ENCODE results near the gene GAK. TPM values are rescaled to one million over a fixed set of nuclear protein-coding genes. Genes with fewer than 3 reads are reported as not detected.
A peak's percentile ranks its signal among the peaks of the same experiment; 100 is the strongest.

GAK gene
- total and polyA plus RNA-seq, 2 of the 13 experiments (the other 11 are each of a cell fraction or from before 2014, with no cell fraction given), result 17.5 to 44.3 TPM

GRCh38 chr4:815464-816146 is 116.5 kb downstream of the GAK start (continued):
- peak; percentile 63 for TF ChIP-seq ELF3 (CRISPR knock-in tag; IDR thresholded peaks at IDR 0.05)
- TF ChIP-seq ELF4 (CRISPR knock-in tag; IDR thresholded peaks at IDR 0.05; ENCODE audit: borderline replicate concordance), result 0 out of 2 replicates have a peak, but pooled peaks have one; percentile 22
- no peak for TF ChIP-seq ZIK1 (CRISPR knock-in tag; IDR thresholded peaks at IDR 0.05; ENCODE audit: borderline replicate concordance, low read depth)
- no peak for TF ChIP-seq HNRNPK (IDR thresholded peaks at IDR 0.05; ENCODE audit: low read depth, low read length, poor library complexity, severe bottlenecking)
- no peak for TF ChIP-seq ZFP41 (CRISPR knock-in tag; IDR thresholded peaks at IDR 0.05; ENCODE audit: borderline replicate concordance)
- TF ChIP-seq NR1H2 (CRISPR knock-in tag; IDR thresholded peaks at IDR 0.05; ENCODE audit: borderline replicate concordance, low read depth), result no peak
- peak; percentile 28; the same call in 1 of the 2 replicates for TF ChIP-seq ZNF792 (CRISPR knock-in tag; IDR thresholded peaks at IDR 0.05)
- no peak for TF ChIP-seq ATRX (CRISPR knock-in tag; IDR thresholded peaks at IDR 0.05; ENCODE audit: borderline replicate concordance)
- TF ChIP-seq BCLAF1 (IDR thresholded peaks at IDR 0.05), result no peak
- no peak for TF ChIP-seq RNF2 (conservative IDR thresholded peaks at IDR 0.05; ENCODE audit: low read depth)
- TF ChIP-seq ZNF83 (CRISPR knock-in tag; IDR thresholded peaks at IDR 0.05; ENCODE audit: borderline replicate concordance), result no peak
- 0 out of 2 replicates have a peak, but pooled peaks have one; percentile 43 for TF ChIP-seq TOE1 (CRISPR knock-in tag; IDR thresholded peaks at IDR 0.05)
- TF ChIP-seq E2F2 (CRISPR knock-in tag; IDR thresholded peaks at IDR 0.05; ENCODE audit: borderline replicate concordance), result no peak
- TF ChIP-seq FOXA1 (IDR thresholded peaks at IDR 0.05), result no peak
- TF ChIP-seq FOXA1 (CRISPR knock-in tag; IDR thresholded peaks at IDR 0.05), result peak; percentile 80
- no peak for TF ChIP-seq MAFG (CRISPR knock-in tag; IDR thresholded peaks at IDR 0.05)
- no peak for TF ChIP-seq CBX5 (CRISPR knock-in tag; IDR thresholded peaks at IDR 0.05; ENCODE audit: borderline replicate concordance)
- 0 out of 2 replicates have a peak, but pooled peaks have one; percentile 20 for TF ChIP-seq KMT2B (CRISPR knock-in tag; IDR thresholded peaks at IDR 0.05)
- TF ChIP-seq MYPOP (CRISPR knock-in tag; IDR thresholded peaks at IDR 0.05), result no peak; the same call in 1 of the 2 replicates
- peak; percentile 73; the same call in 1 of the 2 replicates for TF ChIP-seq HOXD1 (CRISPR knock-in tag; IDR thresholded peaks at IDR 0.05)
- peak; percentile 39; the same call in 1 of the 2 replicates for TF ChIP-seq RXRA (CRISPR knock-in tag; IDR thresholded peaks at IDR 0.05)
- no peak for TF ChIP-seq KAT2B (IDR thresholded peaks at IDR 0.05; ENCODE audit: borderline replicate concordance, low read depth, low read length)
- TF ChIP-seq SP1 (IDR thresholded peaks at IDR 0.05), result no peak
- no peak for TF ChIP-seq SP1 (CRISPR knock-in tag; IDR thresholded peaks at IDR 0.05)
- no peak; a peak in 2 of 4 replicates for TF ChIP-seq NR2F1 (CRISPR knock-in tag; IDR thresholded peaks at IDR 0.05)
- no peak for TF ChIP-seq ZMYM2 (CRISPR knock-in tag; IDR thresholded peaks at IDR 0.05)
- TF ChIP-seq SMC3 (IDR thresholded peaks at IDR 0.05; ENCODE audit: low read length), result no peak
- TF ChIP-seq IRF2 (CRISPR knock-in tag; IDR thresholded peaks at IDR 0.05), result no peak
